ENCODE results near the gene ERC2.

The ERC2 gene

DNA sequence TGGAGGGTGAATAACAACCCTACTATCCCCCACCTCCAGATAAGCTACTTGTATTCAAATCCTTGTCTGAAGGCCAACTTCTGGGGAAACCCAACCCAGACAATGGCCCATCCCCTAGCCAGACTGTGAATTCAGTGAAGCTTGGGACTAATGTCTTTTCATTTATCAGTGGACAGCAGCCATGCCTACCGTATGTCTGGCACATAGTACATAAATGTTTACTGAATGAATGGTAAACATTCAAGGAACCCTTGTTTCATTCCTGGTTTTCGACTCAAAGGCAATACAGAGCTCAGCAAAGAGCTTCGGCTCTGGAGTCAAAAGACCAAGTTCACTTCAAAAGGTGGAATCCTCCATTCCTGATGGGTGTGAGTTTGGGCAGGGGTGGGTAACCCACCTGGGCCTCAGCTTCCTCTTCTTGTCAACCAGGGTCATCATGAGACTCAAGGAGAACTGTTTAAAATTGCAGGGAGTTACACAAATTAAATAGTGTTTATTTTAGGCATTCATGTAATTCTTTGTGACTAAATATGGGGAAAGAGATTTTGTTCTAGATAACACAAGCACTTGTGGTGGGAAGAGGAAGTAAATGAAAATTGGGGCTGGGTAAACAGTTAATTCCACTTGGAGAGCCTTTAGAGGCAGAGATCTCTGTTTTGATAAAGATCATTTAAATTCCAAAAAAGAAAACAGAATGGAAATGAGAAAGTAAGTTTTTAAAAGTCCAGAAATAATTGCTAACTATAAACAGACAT is 677.5 kb downstream of the ERC2 start:
- no peaks in the 10 kb centered on the region for H3K4me1 ChIP-seq (ENCODE audit: insufficient read depth, poor library complexity, severe bottlenecking)
- no peaks in the 10 kb centered on the region for H3K9me3 ChIP-seq (ENCODE audit: severe bottlenecking)
- H3K36me3 ChIP-seq (ENCODE audit: low read depth), result no peaks in the 10 kb centered on the region
- H3K27me3 ChIP-seq (ENCODE audit: insufficient read depth, poor library complexity, severe bottlenecking), result no peaks in the 10 kb centered on the region
- ATAC-seq (ENCODE audit: low read depth) (no peak), DNase-seq (ENCODE audit: low spot score) (no peak)
- TF ChIP-seq, protein P1, sequence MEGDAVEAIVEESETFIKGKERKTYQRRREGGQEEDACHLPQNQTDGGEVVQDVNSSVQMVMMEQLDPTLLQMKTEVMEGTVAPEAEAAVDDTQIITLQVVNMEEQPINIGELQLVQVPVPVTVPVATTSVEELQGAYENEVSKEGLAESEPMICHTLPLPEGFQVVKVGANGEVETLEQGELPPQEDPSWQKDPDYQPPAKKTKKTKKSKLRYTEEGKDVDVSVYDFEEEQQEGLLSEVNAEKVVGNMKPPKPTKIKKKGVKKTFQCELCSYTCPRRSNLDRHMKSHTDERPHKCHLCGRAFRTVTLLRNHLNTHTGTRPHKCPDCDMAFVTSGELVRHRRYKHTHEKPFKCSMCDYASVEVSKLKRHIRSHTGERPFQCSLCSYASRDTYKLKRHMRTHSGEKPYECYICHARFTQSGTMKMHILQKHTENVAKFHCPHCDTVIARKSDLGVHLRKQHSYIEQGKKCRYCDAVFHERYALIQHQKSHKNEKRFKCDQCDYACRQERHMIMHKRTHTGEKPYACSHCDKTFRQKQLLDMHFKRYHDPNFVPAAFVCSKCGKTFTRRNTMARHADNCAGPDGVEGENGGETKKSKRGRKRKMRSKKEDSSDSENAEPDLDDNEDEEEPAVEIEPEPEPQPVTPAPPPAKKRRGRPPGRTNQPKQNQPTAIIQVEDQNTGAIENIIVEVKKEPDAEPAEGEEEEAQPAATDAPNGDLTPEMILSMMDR (IDR thresholded peaks at IDR 0.05; ENCODE audit: poor library complexity, severe bottlenecking), result no peak
- H3K4me3 ChIP-seq (ENCODE audit: severe bottlenecking), result no peak overlapping the region
- H3K27ac ChIP-seq (ENCODE audit: poor library complexity, severe bottlenecking), result no peak overlapping the region

DNA sequence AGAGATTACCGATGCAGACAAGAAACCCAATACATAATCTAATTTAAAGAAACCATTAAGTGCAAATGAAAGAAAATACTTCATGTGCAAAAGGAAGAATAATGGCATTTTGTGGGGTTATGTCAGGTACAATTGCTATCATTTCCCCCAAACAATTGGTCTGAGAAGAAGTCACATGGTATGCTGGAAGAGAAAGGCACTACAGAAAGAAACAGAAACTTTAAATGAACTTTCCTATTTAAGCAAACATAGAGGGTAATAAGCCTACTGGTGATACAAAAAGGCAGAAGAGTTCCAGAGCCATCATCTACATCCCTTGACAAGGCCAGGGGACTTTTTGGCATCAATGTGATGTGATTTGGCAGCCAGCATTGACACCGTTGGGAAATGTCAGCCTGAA is 678.8 kb downstream of the ERC2 start:
- H3K36me3 ChIP-seq (ENCODE audit: low read depth), result no peaks in the 10 kb centered on the region
- H3K9me3 ChIP-seq (ENCODE audit: severe bottlenecking), result no peaks in the 10 kb centered on the region
- TF ChIP-seq, protein P1 (IDR thresholded peaks at IDR 0.05; ENCODE audit: poor library complexity, severe bottlenecking), result no peak
- ATAC-seq (ENCODE audit: low read depth), result no peak
- H3K4me3 ChIP-seq (ENCODE audit: severe bottlenecking), result no peak overlapping the region
- H3K4me1 ChIP-seq (ENCODE audit: insufficient read depth, poor library complexity, severe bottlenecking), result no peaks in the 10 kb centered on the region
- no peak overlapping the region for H3K27ac ChIP-seq (ENCODE audit: poor library complexity, severe bottlenecking)
- no peaks in the 10 kb centered on the region for H3K27me3 ChIP-seq (ENCODE audit: insufficient read depth, poor library complexity, severe bottlenecking)
- DNase-seq (ENCODE audit: low spot score), result no peak

DNA sequence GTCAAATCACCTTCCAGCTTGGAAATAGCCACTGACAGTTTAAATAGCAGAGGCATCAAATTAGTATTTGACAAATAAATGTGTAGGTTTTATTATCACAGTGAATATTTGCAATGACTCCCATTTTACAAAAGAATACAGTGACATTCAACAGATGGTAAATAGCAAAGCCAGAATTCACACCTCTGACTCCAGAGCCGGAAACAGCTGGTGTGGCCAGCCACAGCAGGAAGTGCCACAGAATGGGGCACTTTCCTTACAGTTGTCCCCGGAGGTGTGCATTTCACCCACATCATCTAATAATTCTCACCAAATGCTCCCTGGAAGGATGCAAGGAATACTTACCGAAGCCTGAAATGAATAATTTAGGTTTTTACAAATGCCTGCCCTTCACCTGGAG is 685.5 kb downstream of the ERC2 start:
- TF ChIP-seq, protein P1 (IDR thresholded peaks at IDR 0.05; ENCODE audit: poor library complexity, severe bottlenecking), result no peak
- H3K9me3 ChIP-seq (ENCODE audit: severe bottlenecking), result no peaks in the 10 kb centered on the region
- no peaks in the 10 kb centered on the region for H3K4me1 ChIP-seq (ENCODE audit: insufficient read depth, poor library complexity, severe bottlenecking)
- H3K27me3 ChIP-seq (ENCODE audit: insufficient read depth, poor library complexity, severe bottlenecking), result no peaks in the 10 kb centered on the region
- no peak overlapping the region for H3K27ac ChIP-seq (ENCODE audit: poor library complexity, severe bottlenecking)
- DNase-seq (ENCODE audit: low spot score) (no peak), ATAC-seq (ENCODE audit: low read depth) (no peak)
- no peak overlapping the region for H3K4me3 ChIP-seq (ENCODE audit: severe bottlenecking)
- no peaks in the 10 kb centered on the region for H3K36me3 ChIP-seq (ENCODE audit: low read depth)

DNA sequence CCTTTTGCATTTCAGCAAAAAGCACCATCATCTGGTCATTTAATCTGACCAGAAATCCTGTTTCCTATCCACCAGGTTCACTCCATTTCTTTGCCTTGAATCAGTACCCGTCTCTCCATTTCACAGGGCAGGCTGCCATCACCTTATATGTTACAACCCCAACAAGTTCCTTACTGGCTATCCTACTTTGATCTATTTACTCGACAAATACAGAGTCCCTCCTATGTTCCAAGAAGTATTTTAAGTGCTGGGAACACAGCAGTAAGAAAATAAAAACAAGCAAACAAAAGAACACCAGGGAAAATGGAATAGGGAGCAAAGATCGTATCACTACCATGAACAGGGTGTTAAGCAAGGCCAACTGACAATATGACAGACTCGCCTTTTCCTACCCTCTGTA is 685.9 kb downstream of the ERC2 start:
- no peaks in the 10 kb centered on the region for H3K9me3 ChIP-seq (ENCODE audit: severe bottlenecking)
- no peaks in the 10 kb centered on the region for H3K36me3 ChIP-seq (ENCODE audit: low read depth)
- ATAC-seq (ENCODE audit: low read depth) (no peak), DNase-seq (ENCODE audit: low spot score) (no peak)
- TF ChIP-seq, protein P1 (IDR thresholded peaks at IDR 0.05; ENCODE audit: poor library complexity, severe bottlenecking), result no peak
- H3K27me3 ChIP-seq (ENCODE audit: insufficient read depth, poor library complexity, severe bottlenecking), result no peaks in the 10 kb centered on the region
- H3K4me3 ChIP-seq (ENCODE audit: severe bottlenecking), result no peak overlapping the region
- no peak overlapping the region for H3K27ac ChIP-seq (ENCODE audit: poor library complexity, severe bottlenecking)
- H3K4me1 ChIP-seq (ENCODE audit: insufficient read depth, poor library complexity, severe bottlenecking), result no peaks in the 10 kb centered on the region

DNA sequence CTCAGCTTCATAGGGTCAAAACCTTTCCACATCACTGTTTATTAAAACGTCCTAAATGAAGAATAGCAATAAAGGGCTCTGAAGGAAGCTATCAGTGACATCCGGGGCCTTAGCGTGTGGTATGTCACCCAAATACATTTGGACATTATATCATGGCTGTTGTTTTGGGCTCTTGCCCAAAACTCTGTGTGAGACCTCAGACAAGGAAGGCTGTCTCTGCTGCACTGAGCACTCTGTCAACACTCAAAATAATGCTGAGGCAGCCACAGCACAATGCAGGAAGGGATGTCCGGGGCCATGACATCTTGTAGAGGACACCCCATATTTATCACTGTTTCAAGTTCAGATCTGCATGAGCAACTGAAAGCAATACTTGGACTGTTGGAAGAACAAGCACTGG is 687.4 kb downstream of the ERC2 start:
- no peak for DNase-seq (ENCODE audit: low spot score)
- H3K36me3 ChIP-seq (ENCODE audit: low read depth), result no peaks in the 10 kb centered on the region

More for the DNA sequence above, 687.4 kb downstream of the ERC2 start:
- Histone ChIP-seq H3K4me1 (ENCODE audit: insufficient read depth, poor library complexity, severe bottlenecking) (no peaks in the 10 kb centered on the region), H3K4me3 (ENCODE audit: severe bottlenecking) (no peak overlapping the region), H3K27me3 (ENCODE audit: insufficient read depth, poor library complexity, severe bottlenecking) (no peaks in the 10 kb centered on the region), H3K9me3 (ENCODE audit: severe bottlenecking) (no peaks in the 10 kb centered on the region), H3K27ac (ENCODE audit: poor library complexity, severe bottlenecking) (no peak overlapping the region)
- ATAC-seq (ENCODE audit: low read depth), result no peak
- TF ChIP-seq, protein P1 (IDR thresholded peaks at IDR 0.05; ENCODE audit: poor library complexity, severe bottlenecking), result no peak

Measured in RWPE2 (cell line).